GM12878 (cell line): Measurements from ENCODE around the gene COLQ. TPM values are rescaled to one million over a fixed set of nuclear protein-coding genes. Genes with fewer than 3 reads are reported as not detected.

Source experiments
- ATF7 ChIP-seq: fragments of 450-650 bp; IDR thresholded peaks from 2 replicates; pipeline ENCODE4 v1.6.1; 2016; ENCODE audit warnings: low read depth, mild to moderate bottlenecking
- BCL11A ChIP-seq: IDR thresholded peaks from 2 replicates; pipeline ENCODE4 v1.6.1; 2011; ENCODE audit warnings: low read depth, low read length
- BHLHE40 ChIP-seq, 2 experiments: fragments of 450-650 bp in 1 of 2; IDR thresholded peaks; 2 replicates each; pipeline ENCODE4 v1.6.1; 2011 to 2017; ENCODE audit warnings: low read depth in 2 of 2, borderline replicate concordance in 1 of 2, improper control_type of control experiment in 1 of 2, low read length in 1 of 2, mild to moderate bottlenecking in 1 of 2
- BMI1 ChIP-seq: fragments of 450-650 bp; IDR thresholded peaks from 2 replicates; pipeline ENCODE4 v1.6.1; 2016; ENCODE audit warnings: mild to moderate bottlenecking, moderate library complexity, borderline replicate concordance
- CHD4 ChIP-seq: fragments of 200-600 bp; sonication (generic); IDR thresholded peaks from 2 replicates; pipeline ENCODE4 v1.6.1; 2016; ENCODE audit warnings: mild to moderate bottlenecking
- CREM ChIP-seq: IDR thresholded peaks from 2 replicates; pipeline ENCODE4 v1.6.1; 2014; ENCODE audit warnings: antibody characterized with exemption, low read depth
- DPF2 ChIP-seq: fragments of 450-650 bp; IDR thresholded peaks from 2 replicates; pipeline ENCODE4 v1.6.1; 2017; ENCODE audit warnings: mild to moderate bottlenecking
- EED ChIP-seq: sonication (generic); IDR thresholded peaks from 2 replicates; pipeline ENCODE4 v1.6.1; 2016; ENCODE audit warnings: antibody characterized with exemption, low read depth
- FOXM1 ChIP-seq: IDR thresholded peaks from 2 replicates; pipeline ENCODE4 v1.6.1; 2012; ENCODE audit warnings: low read depth, mild to moderate bottlenecking, inconsistent platforms, low read length, moderate library complexity
- HDAC2 ChIP-seq: fragments of 200-600 bp; sonication (generic); IDR thresholded peaks from 2 replicates; pipeline ENCODE4 v1.6.1; 2017
- IKZF1 ChIP-seq: fragments of 450-650 bp; conservative IDR thresholded peaks from 2 replicates; pipeline ENCODE4 v1.6.1; 2017; ENCODE audit warnings: antibody characterized with exemption, mild to moderate bottlenecking
- IKZF2 ChIP-seq, 2 experiments: fragments of 450-650 bp; IDR thresholded peaks; 2 replicates each; pipeline ENCODE4 v1.6.1; 2017; ENCODE audit warnings: mild to moderate bottlenecking in 2 of 2, moderate library complexity in 2 of 2
- JUND ChIP-seq: IDR thresholded peaks from 2 replicates; pipeline ENCODE4 v1.6.1; 2012; ENCODE audit warnings: low read depth, mild to moderate bottlenecking, low read length, improper control_type of control experiment, moderate library complexity
- KLF5 ChIP-seq: fragments of 450-650 bp; IDR thresholded peaks from 2 replicates; pipeline ENCODE4 v1.6.1; 2014; ENCODE audit warnings: mild to moderate bottlenecking; ENCODE audit not compliant: partially characterized antibody
- MTA2 ChIP-seq: fragments of 450-650 bp; IDR thresholded peaks from 2 replicates; pipeline ENCODE4 v1.6.1; 2016; ENCODE audit warnings: low read depth, mild to moderate bottlenecking, moderate library complexity
- PAX5 ChIP-seq: IDR thresholded peaks from 2 replicates; pipeline ENCODE4 v1.6.1; 2011; ENCODE audit warnings: low read depth, low read length, borderline replicate concordance
- PML ChIP-seq: IDR thresholded peaks from 2 replicates; pipeline ENCODE4 v1.6.1; 2012; ENCODE audit warnings: low read length, inconsistent platforms
- RB1 ChIP-seq: fragments of 450-650 bp; formaldehyde crosslinking; IDR thresholded peaks from 2 replicates; pipeline ENCODE4 v1.6.1; 2017; ENCODE audit warnings: mild to moderate bottlenecking, borderline replicate concordance
- RUNX3 ChIP-seq: IDR thresholded peaks from 2 replicates; pipeline ENCODE4 v1.6.1; 2012; ENCODE audit warnings: low read length, inconsistent platforms
- SMAD1 ChIP-seq: fragments of 450-650 bp; IDR thresholded peaks from 2 replicates; pipeline ENCODE4 v1.6.1; 2018; ENCODE audit warnings: mild to moderate bottlenecking, low read depth; ENCODE audit not compliant: partially characterized antibody
- SREBF1 ChIP-seq: IDR thresholded peaks from 2 replicates; pipeline ENCODE4 v1.6.1; 2012; ENCODE audit warnings: mild to moderate bottlenecking, low read length
- TBL1XR1 ChIP-seq: IDR thresholded peaks from 2 replicates; pipeline ENCODE4 v1.6.1; 2012; ENCODE audit warnings: low read depth, low read length, improper control_type of control experiment
- TCF12 ChIP-seq: IDR thresholded peaks from 2 replicates; pipeline ENCODE4 v1.6.1; 2011; ENCODE audit warnings: low read depth, mild to moderate bottlenecking, low read length
- TCF7 ChIP-seq: IDR thresholded peaks from 2 replicates; pipeline ENCODE4 v1.6.1; 2014; ENCODE audit warnings: antibody characterized with exemption, borderline replicate concordance
- ZBTB33 ChIP-seq: fragments of 450-650 bp; IDR thresholded peaks from 2 replicates; pipeline ENCODE4 v1.6.1; 2017; ENCODE audit warnings: mild to moderate bottlenecking
- polyA plus RNA-seq, 11 experiments: library from polyadenylated mRNA; depleted of rRNA in 4 of 11; unstranded in 6 of 11; stranded (reverse) in 5 of 11; fragments of >200 nt; fragmentation: Nextera tagmentation in 4 of 11; fragmentation: Illumina TruSeq in 1 of 11; extraction: Ambion mirVana in 4 of 11; extraction: Trizol in 1 of 11; gene quantifications; 1 replicate in 1 of 11; 2 replicates in 10 of 11; pipeline versions ENCODE4 v1.2.1 to v1.2.3, GENCODE V29; 2011 to 2016; ENCODE audit warnings: inconsistent platforms in 2 of 11, missing spikeins in 2 of 11, low read depth in 1 of 11
- total RNA-seq, 4 experiments: library from RNA; depleted of rRNA in 3 of 4; stranded (reverse); fragments of >200 nt in 3 of 4; fragmentation: Illumina TruSeq in 1 of 4; extraction: Trizol in 1 of 4; gene quantifications; 2 replicates each; pipeline versions ENCODE4 v1.2.1 to v1.2.3, GENCODE V29; 2013 to 2021
- TF ChIP-seq, protein P1 (sequence below): fragments of 450-650 bp; IDR thresholded peaks from 2 replicates; pipeline ENCODE4 v1.6.1; 2017; ENCODE audit warnings: mild to moderate bottlenecking, low read depth, inconsistent platforms; ENCODE audit not compliant: poor library complexity, severe bottlenecking
- TF ChIP-seq, protein P2 (sequence below): IDR thresholded peaks from 2 replicates; pipeline ENCODE4 v1.6.1; 2012; ENCODE audit warnings: low read length, inconsistent platforms
- TF ChIP-seq, protein P3 (sequence below): fragments of 150-350 bp; IDR thresholded peaks from 2 replicates; pipeline ENCODE4 v1.6.1; 2014; ENCODE audit warnings: mild to moderate bottlenecking, low read depth, low read length

The COLQ gene
- total and polyA plus RNA-seq, 10 of the 15 experiments (the other 5 are each of a cell fraction or from before 2014, with no cell fraction given), result 0.13 to 2.7 (median 0.70) TPM

DNA sequence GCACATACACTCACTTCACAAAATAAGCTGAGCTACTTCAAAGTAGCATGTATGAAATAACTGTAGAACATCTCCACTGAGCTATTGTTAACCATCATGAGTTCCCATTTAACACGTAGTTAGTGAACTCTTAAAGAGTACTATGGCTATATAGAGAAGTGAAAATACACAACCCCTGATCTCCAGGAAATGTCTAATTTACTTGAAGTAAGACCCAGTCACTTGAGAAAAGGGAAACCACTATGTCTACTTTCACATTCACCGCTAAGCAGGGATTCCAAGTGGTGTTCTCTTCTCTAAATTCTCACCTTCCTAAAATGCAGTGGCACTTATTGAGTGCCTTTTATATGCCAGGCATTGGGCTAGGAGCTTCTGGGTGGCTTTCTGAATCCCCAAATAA, 35.0 kb upstream of the COLQ start (continued):
- TF ChIP-seq PAX5 (0 out of 2 replicates have a peak, but pooled peaks have one; percentile 27), MTA2 (peak; percentile 96), CREM (peak; percentile 43; the same call in 1 of the 2 replicates), TCF7 (no peak), KLF5 (no peak), RB1 (no peak), DPF2 (peak; percentile 79; the same call in 1 of the 2 replicates), ATF7 (peak; percentile 82), EED (peak; percentile 73), BCL11A (peak; percentile 73; the same call in 1 of the 2 replicates), CHD4 (no peak), PML (no peak), RUNX3 (peak; percentile 90), IKZF2 (IDR thresholded peaks at IDR 0.05) (peak; percentile 98), TCF12 (no peak), IKZF1 (peak; percentile 93), HDAC2 (no peak), FOXM1 (peak; percentile 70), BMI1 (peak; percentile 27; the same call in 1 of the 2 replicates), JUND (no peak), SREBF1 (no peak), ZBTB33 (no peak), TBL1XR1 (0 out of 2 replicates have a peak, but pooled peaks have one; percentile 62), SMAD1 (no peak), BHLHE40 (IDR thresholded peaks at IDR 0.05; ENCODE audit: borderline replicate concordance in 1 of 2, low read depth in 2 of 2, low read length in 1 of 2) (peak in 1 of 2 experiments; percentile 10; a peak in 1 of 4 replicates)
- TF ChIP-seq, protein P1, sequence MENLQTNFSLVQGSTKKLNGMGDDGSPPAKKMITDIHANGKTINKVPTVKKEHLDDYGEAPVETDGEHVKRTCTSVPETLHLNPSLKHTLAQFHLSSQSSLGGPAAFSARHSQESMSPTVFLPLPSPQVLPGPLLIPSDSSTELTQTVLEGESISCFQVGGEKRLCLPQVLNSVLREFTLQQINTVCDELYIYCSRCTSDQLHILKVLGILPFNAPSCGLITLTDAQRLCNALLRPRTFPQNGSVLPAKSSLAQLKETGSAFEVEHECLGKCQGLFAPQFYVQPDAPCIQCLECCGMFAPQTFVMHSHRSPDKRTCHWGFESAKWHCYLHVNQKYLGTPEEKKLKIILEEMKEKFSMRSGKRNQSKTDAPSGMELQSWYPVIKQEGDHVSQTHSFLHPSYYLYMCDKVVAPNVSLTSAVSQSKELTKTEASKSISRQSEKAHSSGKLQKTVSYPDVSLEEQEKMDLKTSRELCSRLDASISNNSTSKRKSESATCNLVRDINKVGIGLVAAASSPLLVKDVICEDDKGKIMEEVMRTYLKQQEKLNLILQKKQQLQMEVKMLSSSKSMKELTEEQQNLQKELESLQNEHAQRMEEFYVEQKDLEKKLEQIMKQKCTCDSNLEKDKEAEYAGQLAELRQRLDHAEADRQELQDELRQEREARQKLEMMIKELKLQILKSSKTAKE, result peak; percentile 97
- TF ChIP-seq, protein P2, sequence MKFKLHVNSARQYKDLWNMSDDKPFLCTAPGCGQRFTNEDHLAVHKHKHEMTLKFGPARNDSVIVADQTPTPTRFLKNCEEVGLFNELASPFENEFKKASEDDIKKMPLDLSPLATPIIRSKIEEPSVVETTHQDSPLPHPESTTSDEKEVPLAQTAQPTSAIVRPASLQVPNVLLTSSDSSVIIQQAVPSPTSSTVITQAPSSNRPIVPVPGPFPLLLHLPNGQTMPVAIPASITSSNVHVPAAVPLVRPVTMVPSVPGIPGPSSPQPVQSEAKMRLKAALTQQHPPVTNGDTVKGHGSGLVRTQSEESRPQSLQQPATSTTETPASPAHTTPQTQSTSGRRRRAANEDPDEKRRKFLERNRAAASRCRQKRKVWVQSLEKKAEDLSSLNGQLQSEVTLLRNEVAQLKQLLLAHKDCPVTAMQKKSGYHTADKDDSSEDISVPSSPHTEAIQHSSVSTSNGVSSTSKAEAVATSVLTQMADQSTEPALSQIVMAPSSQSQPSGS, result peak; percentile 84
- TF ChIP-seq, protein P3, sequence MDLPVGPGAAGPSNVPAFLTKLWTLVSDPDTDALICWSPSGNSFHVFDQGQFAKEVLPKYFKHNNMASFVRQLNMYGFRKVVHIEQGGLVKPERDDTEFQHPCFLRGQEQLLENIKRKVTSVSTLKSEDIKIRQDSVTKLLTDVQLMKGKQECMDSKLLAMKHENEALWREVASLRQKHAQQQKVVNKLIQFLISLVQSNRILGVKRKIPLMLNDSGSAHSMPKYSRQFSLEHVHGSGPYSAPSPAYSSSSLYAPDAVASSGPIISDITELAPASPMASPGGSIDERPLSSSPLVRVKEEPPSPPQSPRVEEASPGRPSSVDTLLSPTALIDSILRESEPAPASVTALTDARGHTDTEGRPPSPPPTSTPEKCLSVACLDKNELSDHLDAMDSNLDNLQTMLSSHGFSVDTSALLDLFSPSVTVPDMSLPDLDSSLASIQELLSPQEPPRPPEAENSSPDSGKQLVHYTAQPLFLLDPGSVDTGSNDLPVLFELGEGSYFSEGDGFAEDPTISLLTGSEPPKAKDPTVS, result no peak
